IMR-90 (cell line): ENCODE results near the gene VWA5A. TPM values are rescaled to one million over a fixed set of nuclear protein-coding genes. Genes with fewer than 3 reads are reported as not detected.

ENCODE experiments used
- ATAC-seq: fragments of 200-7000 bp; cut with Tn5 transposase; 2 replicates; pipeline ENCODE4 v1.9.1; 2020; ENCODE audit warnings: low read depth, mild to moderate bottlenecking, moderate library complexity
- BruUV-seq: library from RNA; stranded (reverse); fragments of 400-500 nt; replicated peaks from 2 replicates; lab custom pipeline; 2021; lab: Mats Ljungman, UMichigan
- CTCF ChIA-PET: fragments of 300-600 bp; formaldehyde crosslinking; extraction: SDS; loops from one replicate; lab custom pipeline; 2021; ENCODE audit warnings: antibody characterized with exemption; lab: Yijun Ruan, JAX
- POLR2A ChIA-PET: fragments of 300-600 bp; sonication (Branson Sonifier 250); formaldehyde crosslinking; loops from one replicate; lab custom pipeline; 2022; ENCODE audit warnings: antibody characterized with exemption; ENCODE audit not compliant: unreplicated experiment; lab: Charles Lee
- DNase-seq: peaks from one replicate; pipeline ENCODE4 v3.0.0; 2013
- H2AFZ ChIP-seq: replicated peaks from 2 replicates; pipeline ENCODE3; 2013; ENCODE audit warnings: low read length, mild to moderate bottlenecking; ENCODE audit not compliant: poor library complexity
- H2AK5ac ChIP-seq: 2 replicates; pipeline ENCODE4 v1.6.1; 2013; ENCODE audit warnings: low read depth, low read length, inconsistent platforms
- H2AK9ac ChIP-seq: replicated peaks from 2 replicates; pipeline ENCODE3; 2013; ENCODE audit warnings: mild to moderate bottlenecking, low read depth, low read length, moderate library complexity; ENCODE audit not compliant: poor library complexity
- H2BK120ac ChIP-seq: 2 replicates; pipeline ENCODE4 v1.6.1; 2013; ENCODE audit warnings: low read depth, low read length, inconsistent platforms
- H2BK15ac ChIP-seq: 3 replicates; pipeline ENCODE4 v1.6.1; 2013; ENCODE audit warnings: low read depth, low read length, inconsistent platforms
- H2BK20ac ChIP-seq: 2 replicates; pipeline ENCODE4 v1.6.1; 2013; ENCODE audit warnings: low read depth, mild to moderate bottlenecking, inconsistent platforms, low read length, moderate library complexity
- H2BK5ac ChIP-seq: 2 replicates; pipeline ENCODE4 v1.6.1; 2013; ENCODE audit warnings: mild to moderate bottlenecking, low read depth, low read length, inconsistent platforms; ENCODE audit not compliant: poor library complexity, severe bottlenecking
- H3K14ac ChIP-seq: replicated peaks from 2 replicates; pipeline ENCODE4 v1.6.1; 2013; ENCODE audit warnings: low read depth, low read length, inconsistent platforms
- H3K18ac ChIP-seq: 2 replicates; pipeline ENCODE4 v1.6.1; 2013; ENCODE audit warnings: low read depth, low read length, control low read depth
- H3K23ac ChIP-seq: 2 replicates; pipeline ENCODE4 v1.6.1; 2013; ENCODE audit warnings: low read depth, low read length, inconsistent platforms
- H3K27ac ChIP-seq: 2 replicates; pipeline ENCODE4 v1.5.1; 2013; ENCODE audit warnings: mild to moderate bottlenecking, control low read depth, low read length; ENCODE audit not compliant: insufficient read depth
- H3K27me3 ChIP-seq: 2 replicates; pipeline ENCODE4 v1.6.1; 2013; ENCODE audit warnings: low read length; ENCODE audit not compliant: control insufficient read depth, insufficient read depth
- H3K36me3 ChIP-seq: 2 replicates; pipeline ENCODE4 v1.6.1; 2013; ENCODE audit warnings: low read length, mixed read lengths; ENCODE audit not compliant: control insufficient read depth, insufficient read depth
- H3K4ac ChIP-seq: 2 replicates; pipeline ENCODE4 v1.6.1; 2013; ENCODE audit warnings: low read depth, low read length, inconsistent platforms
- H3K4me1 ChIP-seq: 2 replicates; pipeline ENCODE4 v1.6.1; 2013; ENCODE audit warnings: low read length, mixed read lengths; ENCODE audit not compliant: control insufficient read depth, insufficient read depth
- H3K4me2 ChIP-seq: 2 replicates; pipeline ENCODE4 v1.6.1; 2013; ENCODE audit warnings: low read depth, mild to moderate bottlenecking, control low read depth, low read length, moderate library complexity
- H3K4me3 ChIP-seq: 2 replicates; pipeline ENCODE4 v1.5.1; 2013; ENCODE audit warnings: low read depth, mild to moderate bottlenecking, control low read depth, low read length, moderate library complexity; ENCODE audit not compliant: insufficient read depth
- H3K56ac ChIP-seq: 2 replicates; pipeline ENCODE4 v1.6.1; 2013; ENCODE audit warnings: low read length, inconsistent platforms; ENCODE audit not compliant: insufficient read depth; ENCODE audit errors: extremely low read depth
- H3K79me1 ChIP-seq, 2 experiments: 2 replicates each; pipeline ENCODE4 v1.6.1; 2013; ENCODE audit warnings: low read length in 2 of 2, inconsistent platforms in 1 of 2, low read depth in 1 of 2
- H3K9ac ChIP-seq: 2 replicates; pipeline ENCODE4 v1.6.1; 2013; ENCODE audit warnings: low read depth, low read length, control low read depth
- H3K9me1 ChIP-seq: 2 replicates; pipeline ENCODE4 v1.6.1; 2013; ENCODE audit warnings: low read length, inconsistent platforms; ENCODE audit not compliant: insufficient read depth
- H3K9me3 ChIP-seq: 2 replicates; pipeline ENCODE4 v1.6.1; 2013; ENCODE audit warnings: low read length; ENCODE audit not compliant: control insufficient read depth, insufficient read depth
- H4K20me1 ChIP-seq: 2 replicates; pipeline ENCODE4 v1.6.1; 2013; ENCODE audit warnings: low read length, inconsistent platforms; ENCODE audit not compliant: insufficient read depth
- H4K5ac ChIP-seq: 2 replicates; pipeline ENCODE4 v1.6.1; 2013; ENCODE audit warnings: mild to moderate bottlenecking, low read depth, low read length, control low read depth
- H4K8ac ChIP-seq, 2 experiments: 2 replicates each; pipeline ENCODE4 v1.6.1; 2013; ENCODE audit warnings: low read depth in 2 of 2, low read length in 2 of 2, control low read depth in 1 of 2, inconsistent platforms in 1 of 2
- H4K91ac ChIP-seq: 2 replicates; pipeline ENCODE4 v1.6.1; 2013; ENCODE audit warnings: low read depth, low read length, inconsistent platforms; ENCODE audit not compliant: insufficient read depth
- ELK1 ChIP-seq: fragments of 150-350 bp; IDR thresholded peaks from 2 replicates; pipeline ENCODE4 v1.6.1; 2016; ENCODE audit warnings: low read depth, mild to moderate bottlenecking, low read length, moderate library complexity, borderline replicate concordance
- MAZ ChIP-seq: IDR thresholded peaks from 2 replicates; pipeline ENCODE4 v1.6.1; 2012; ENCODE audit warnings: low read depth, mild to moderate bottlenecking, low read length, improper control_type of control experiment, moderate library complexity, borderline replicate concordance
- MXI1 ChIP-seq: IDR thresholded peaks from 2 replicates; pipeline ENCODE4 v1.6.1; 2012; ENCODE audit warnings: low read depth, mild to moderate bottlenecking, low read length, moderate library complexity, borderline replicate concordance
- POLR2A ChIP-seq: IDR thresholded peaks from 2 replicates; pipeline ENCODE4 v1.6.1; 2012; ENCODE audit warnings: mild to moderate bottlenecking, low read depth, low read length
- RCOR1 ChIP-seq: IDR thresholded peaks from 2 replicates; pipeline ENCODE4 v1.6.1; 2012; ENCODE audit warnings: mild to moderate bottlenecking, low read length, improper control_type of control experiment; ENCODE audit not compliant: insufficient replicate concordance
- USF2 ChIP-seq: fragments of 150-350 bp; IDR thresholded peaks from 2 replicates; pipeline ENCODE4 v1.6.1; 2017; ENCODE audit warnings: mild to moderate bottlenecking, antibody characterized with exemption, low read length, low read depth
- WGBS, 2 experiments: methylation state at CpG; one replicate each; pipeline versions ENCODE4 v1.1.5 to v1.1.7; 2013; ENCODE audit warnings: missing lambda C conversion rate in 2 of 2; ENCODE audit not compliant: insufficient read length in 1 of 2; ENCODE audit errors: extremely low coverage in 2 of 2; 5-methylcytosine and 5-hydroxymethylcytosine counted together
- dilution Hi-C: fragments of 300-500 bp; cut with HindIII; formaldehyde crosslinking; loops from one replicate; pipeline ENCODE4 v1.14.3; 2018; ENCODE audit warnings: low sequenced_read_pairs; ENCODE audit not compliant: unreplicated experiment
- in situ Hi-C: fragments of 300-500 bp; cut with MboI; formaldehyde crosslinking; loops from 3 replicates; pipeline ENCODE4 v1.14.3; 2019; ENCODE audit warnings: low sequenced_read_pairs, inconsistent platforms, mixed read lengths
- intact Hi-C: fragments of 100-400 bp; cut with micrococcal nuclease; formaldehyde crosslinking; loops from 2 replicates; pipeline ENCODE4 v1.10.0; 2022
- polyA plus RNA-seq, 3 experiments: library from polyadenylated mRNA; depleted of rRNA; stranded (reverse); fragments of >200 nt; gene quantifications; 2 replicates each; pipeline ENCODE4 v1.2.3, GENCODE V29; 2012; ENCODE audit warnings: low replicate concordance in 1 of 3
- total RNA-seq: library from RNA; depleted of rRNA; stranded (reverse); fragments of >200 nt; gene quantifications from 2 replicates; pipeline ENCODE4 v1.2.3, GENCODE V29; 2012

The VWA5A gene
- total and polyA plus RNA-seq, 2 of the 4 experiments (the other 2 are of a cell fraction) = 5.6 to 6.8 TPM

- Histone ChIP-seq H3K79me1 (no peaks in the 10 kb centered on the region), H2AK5ac (no peak overlapping the region), H4K91ac (no peak overlapping the region), H4K8ac (no peak overlapping the region), H2AFZ (no peak overlapping the region), H2AK9ac (no peak overlapping the region), H3K9ac (no peak overlapping the region), H3K56ac (no peak overlapping the region), H2BK20ac (no peak overlapping the region), H3K4me1 (no peaks in the 10 kb centered on the region), H4K5ac (no peak overlapping the region), H3K36me3 (no peaks in the 10 kb centered on the region), H3K4me3 (no peak overlapping the region), H2BK120ac (no peak overlapping the region), H3K23ac (no peak overlapping the region), H3K27ac (no peak overlapping the region), H3K14ac (no peak overlapping the region), H4K20me1 (no peaks in the 10 kb centered on the region), H3K4me2 (no peak overlapping the region), H2BK5ac (no peak overlapping the region), H3K27me3 (peaks cover 2% of the 10 kb centered on the region; the same call in 1 of the 2 replicates), H3K4ac (no peak overlapping the region), H3K9me3 (no peaks in the 10 kb centered on the region), H3K18ac (no peak overlapping the region), H3K9me1 (no peaks in the 10 kb centered on the region), H2BK15ac (no peak overlapping the region)
- intact Hi-C loops = no loop called here
- no CpG with 5 or more reads among the region's 5 CpGs for WGBS, 2 experiments
- ATAC-seq = no peak
- ChIA-PET POLR2A (no interaction called here), CTCF (interaction anchor here (2.2 kb wide), 1 partner anchor 9 kb away, joined by 8 read pairs; no protein-coding TSS in a partner anchor)
- dilution Hi-C loops = no loop called here
- BruUV-seq = no TSS peak
- in situ Hi-C loops = no loop called here
- TF ChIP-seq MXI1 (no peak), RCOR1 (no peak), ELK1 (no peak), MAZ (no peak), USF2 (no peak), POLR2A (no peak)
- DNase-seq = no peak
These were observed 35.4 kb downstream of the VWA5A start for GRCh38 chr11:124150684-124151083.
